K562 (cell line): ENCODE results near the gene SEC31A. TPM values are rescaled to one million over a fixed set of nuclear protein-coding genes. Genes with fewer than 3 reads are reported as not detected.

Experiments
- BACH1 ChIP-seq: fragments of 200-800 bp; sonication (Bioruptor generic); IDR thresholded peaks from 2 replicates; pipeline ENCODE4 v1.6.1; 2016; ENCODE audit warnings: missing genetic modification characterization, missing compliant biosample characterization
- BCOR ChIP-seq: fragments of 450-650 bp; IDR thresholded peaks from 2 replicates; pipeline ENCODE4 v1.6.1; 2016
- DNMT1 ChIP-seq: fragments of 450-650 bp; IDR thresholded peaks from 2 replicates; pipeline ENCODE4 v1.6.1; 2016; ENCODE audit warnings: antibody characterized with exemption, mild to moderate bottlenecking
- DPF2 ChIP-seq: fragments of 450-650 bp; IDR thresholded peaks from 2 replicates; pipeline ENCODE4 v1.6.1; 2016
- KHSRP ChIP-seq: fragments of 450-650 bp; IDR thresholded peaks from 2 replicates; pipeline ENCODE4 v1.6.1; 2017
- MEF2D ChIP-seq: conservative IDR thresholded peaks from 2 replicates; pipeline ENCODE4 v1.6.1; 2016; ENCODE audit warnings: low read depth, missing genetic modification characterization, missing compliant biosample characterization
- MYC ChIP-seq, 2 experiments: fragments of 250-450 bp in 1 of 2; sonication (Bioruptor Pico) in 1 of 2; IDR thresholded peaks; 2 replicates each; pipeline versions ENCODE4 v1.5.1 to v1.6.1; 2012 to 2021; ENCODE audit warnings: low read depth in 2 of 2, borderline replicate concordance in 1 of 2, improper control_type of control experiment in 1 of 2, low read length in 1 of 2, mild to moderate bottlenecking in 1 of 2, moderate library complexity in 1 of 2
- NFRKB ChIP-seq: fragments of 450-650 bp; IDR thresholded peaks from 2 replicates; pipeline ENCODE4 v1.6.1; 2016; ENCODE audit warnings: low read depth
- SAP30 ChIP-seq: fragments of 200-600 bp; sonication (generic); IDR thresholded peaks from 2 replicates; pipeline ENCODE4 v1.6.1; 2012; ENCODE audit warnings: borderline replicate concordance, low read depth, mild to moderate bottlenecking, moderate library complexity, low read length, control low read depth, inconsistent platforms; ENCODE audit not compliant: insufficient read depth, poor library complexity, severe bottlenecking
- SMARCA5 ChIP-seq: fragments of 450-650 bp; IDR thresholded peaks from 2 replicates; pipeline ENCODE4 v1.6.1; 2016
- TAL1 ChIP-seq: fragments of 450-650 bp; IDR thresholded peaks from 2 replicates; pipeline ENCODE4 v1.6.1; 2016; ENCODE audit warnings: mild to moderate bottlenecking
- TRIM24 ChIP-seq, 2 experiments: fragments of 450-650 bp; IDR thresholded peaks; 2 replicates each; pipeline ENCODE4 v1.6.1; 2016
- XRCC5 ChIP-seq: fragments of 200-400 bp; formaldehyde crosslinking; IDR thresholded peaks from 2 replicates; pipeline ENCODE4 v1.6.1; 2017; ENCODE audit warnings: low read depth, mild to moderate bottlenecking, low read length
- ZEB2 ChIP-seq: fragments of 450-650 bp; IDR thresholded peaks from 2 replicates; pipeline ENCODE4 v1.6.1; 2016
- ZFPM2 ChIP-seq: fragments of 250-450 bp; sonication (Bioruptor Pico); IDR thresholded peaks from 2 replicates; pipeline ENCODE4 v1.5.1; 2022; ENCODE audit warnings: mild to moderate bottlenecking
- ZNF253 ChIP-seq: fragments of 250-450 bp; sonication (Bioruptor Pico); conservative IDR thresholded peaks from 2 replicates; pipeline ENCODE4 v1.6.1; 2021; ENCODE audit warnings: mild to moderate bottlenecking
- ZNF655 ChIP-seq: fragments of 250-450 bp; sonication (Bioruptor Pico); IDR thresholded peaks from 2 replicates; pipeline ENCODE4 v1.5.0; 2021
- ZNF717 ChIP-seq: fragments of 250-450 bp; sonication (Bioruptor Pico); IDR thresholded peaks from 2 replicates; pipeline ENCODE4 v1.5.0; 2021
- polyA plus RNA-seq, 8 experiments: library from polyadenylated mRNA; depleted of rRNA in 4 of 8; stranded (reverse) in 5 of 8; unstranded in 3 of 8; fragments of >200 nt; fragmentation: Nextera tagmentation in 2 of 8; fragmentation: Illumina TruSeq in 1 of 8; extraction: Ambion mirVana in 2 of 8; extraction: Trizol in 1 of 8; gene quantifications; 2 replicates each; pipeline versions ENCODE4 v1.2.1 to v1.2.3, GENCODE V29; 2011 to 2014; ENCODE audit warnings: inconsistent platforms in 1 of 8, missing spikeins in 1 of 8
- total RNA-seq, 7 experiments: library from RNA; depleted of rRNA in 6 of 7; stranded (reverse); fragments of >200 nt in 6 of 7; fragmentation: Illumina TruSeq in 2 of 7; extraction: Trizol in 2 of 7; gene quantifications; 2 replicates each; pipeline versions ENCODE4 v1.2.1 to v1.2.3, GENCODE V29; 2011 to 2021; ENCODE audit warnings: low replicate concordance in 1 of 7
- TF ChIP-seq, protein P1 (sequence below), 2 experiments: fragments of 450-650 bp; IDR thresholded peaks; 2 replicates each; pipeline ENCODE4 v1.6.1; 2016; ENCODE audit warnings: mild to moderate bottlenecking in 2 of 2, borderline replicate concordance in 1 of 2, low read depth in 1 of 2, moderate library complexity in 1 of 2
- TF ChIP-seq, protein P2 (sequence below): sonication (generic); formaldehyde crosslinking; IDR thresholded peaks from 2 replicates; pipeline ENCODE4 v1.8.0; 2023; ENCODE audit warnings: mild to moderate bottlenecking, missing genetic modification reagents

SEC31A gene
- total and polyA plus RNA-seq, 9 of the 15 experiments (the other 6 are each of a cell fraction or from before 2014, with no cell fraction given) = 78.9 to 241 (median 173) TPM

GRCh38 chr4:82900066-82900410 is 9.1 kb upstream of the SEC31A start (continued):
- TF ChIP-seq, protein P1, sequence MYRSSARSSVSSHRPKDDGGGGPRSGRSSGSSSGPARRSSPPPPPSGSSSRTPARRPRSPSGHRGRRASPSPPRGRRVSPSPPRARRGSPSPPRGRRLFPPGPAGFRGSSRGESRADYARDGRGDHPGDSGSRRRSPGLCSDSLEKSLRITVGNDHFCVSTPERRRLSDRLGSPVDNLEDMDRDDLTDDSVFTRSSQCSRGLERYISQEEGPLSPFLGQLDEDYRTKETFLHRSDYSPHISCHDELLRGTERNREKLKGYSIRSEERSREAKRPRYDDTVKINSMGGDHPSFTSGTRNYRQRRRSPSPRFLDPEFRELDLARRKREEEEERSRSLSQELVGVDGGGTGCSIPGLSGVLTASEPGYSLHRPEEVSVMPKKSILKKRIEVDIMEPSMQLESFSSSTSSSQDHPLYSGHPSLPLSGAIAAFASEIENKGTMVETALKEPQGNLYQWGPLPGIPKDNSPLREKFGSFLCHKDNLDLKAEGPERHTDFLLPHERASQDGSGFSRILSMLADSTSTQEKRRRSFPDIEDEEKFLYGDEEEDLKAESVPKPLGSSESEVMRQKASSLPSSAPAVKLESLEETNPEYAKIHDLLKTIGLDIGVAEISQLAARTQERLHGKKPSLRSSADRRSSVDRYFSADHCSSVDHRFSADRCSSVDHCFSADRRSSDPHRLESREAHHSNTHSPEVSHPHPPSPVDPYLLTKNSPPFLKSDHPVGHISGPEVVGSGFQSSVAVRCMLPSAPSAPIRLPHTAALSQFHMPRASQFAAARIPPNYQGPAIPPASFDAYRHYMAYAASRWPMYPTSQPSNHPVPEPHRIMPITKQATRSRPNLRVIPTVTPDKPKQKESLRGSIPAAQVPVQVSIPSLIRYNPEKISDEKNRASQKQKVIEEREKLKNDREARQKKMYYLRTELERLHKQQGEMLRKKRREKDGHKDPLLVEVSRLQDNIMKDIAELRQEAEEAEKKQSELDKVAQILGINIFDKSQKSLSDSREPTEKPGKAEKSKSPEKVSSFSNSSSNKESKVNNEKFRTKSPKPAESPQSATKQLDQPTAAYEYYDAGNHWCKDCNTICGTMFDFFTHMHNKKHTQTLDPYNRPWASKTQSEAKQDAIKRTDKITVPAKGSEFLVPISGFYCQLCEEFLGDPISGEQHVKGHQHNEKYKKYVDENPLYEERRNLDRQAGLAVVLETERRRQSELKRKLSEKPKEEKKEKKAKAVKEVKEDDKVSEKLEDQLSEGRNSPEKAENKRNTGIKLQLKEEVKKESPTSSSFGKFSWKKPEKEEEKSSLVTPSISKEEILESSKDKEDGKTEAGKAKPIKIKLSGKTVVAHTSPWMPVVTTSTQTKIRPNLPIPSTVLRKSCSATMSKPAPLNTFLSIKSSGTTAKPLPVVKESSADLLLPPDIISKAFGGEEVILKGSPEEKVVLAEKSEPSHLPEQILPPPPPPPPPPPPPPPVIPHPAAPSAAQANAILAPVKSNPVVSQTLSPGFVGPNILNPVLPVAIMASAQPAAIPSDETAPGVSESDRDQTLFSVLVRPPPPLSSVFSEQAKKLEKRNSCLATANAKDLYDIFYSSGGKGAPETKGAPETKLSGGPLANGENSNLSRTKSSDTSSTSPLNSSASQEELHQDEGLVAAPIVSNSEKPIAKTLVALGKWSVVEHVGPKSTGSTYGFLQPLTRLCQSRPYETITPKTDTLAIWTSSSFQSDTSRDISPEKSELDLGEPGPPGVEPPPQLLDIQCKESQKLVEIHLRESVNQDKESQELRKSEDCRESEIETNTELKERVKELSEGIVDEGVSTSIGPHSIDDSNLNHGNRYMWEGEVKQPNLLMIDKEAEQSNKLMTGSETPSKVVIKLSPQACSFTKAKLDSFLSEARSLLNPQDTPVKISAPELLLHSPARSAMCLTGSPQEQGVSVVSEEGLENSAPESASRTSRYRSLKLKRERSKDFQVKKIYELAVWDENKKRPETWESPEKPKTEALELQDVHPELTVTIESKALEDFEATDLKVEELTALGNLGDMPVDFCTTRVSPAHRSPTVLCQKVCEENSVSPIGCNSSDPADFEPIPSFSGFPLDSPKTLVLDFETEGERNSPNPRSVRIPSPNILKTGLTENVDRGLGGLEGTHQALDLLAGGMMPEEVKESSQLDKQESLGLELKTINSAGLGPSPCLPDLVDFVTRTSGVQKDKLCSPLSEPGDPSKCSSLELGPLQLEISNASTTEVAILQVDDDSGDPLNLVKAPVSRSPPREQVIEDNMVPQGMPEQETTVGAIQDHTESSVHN (IDR thresholded peaks at IDR 0.05; ENCODE audit: borderline replicate concordance in 1 of 2, low read depth in 1 of 2) = 0 out of 4 replicates have a peak, but pooled peaks of 1 of the 2 experiments have one; percentile 81
- no peak for TF ChIP-seq MYC (IDR thresholded peaks at IDR 0.05; ENCODE audit: low read depth, low read length)
- peak; percentile 88; the same call in 1 of the 2 replicates for TF ChIP-seq MYC (CRISPR knock-in tag; IDR thresholded peaks at IDR 0.05; ENCODE audit: borderline replicate concordance, low read depth)
- 0 out of 2 replicates have a peak, but pooled peaks have one; percentile 18 for TF ChIP-seq ZFPM2 (CRISPR knock-in tag)
- TF ChIP-seq TAL1 = 0 out of 2 replicates have a peak, but pooled peaks have one; percentile 17
- peak; percentile 37 for TF ChIP-seq SAP30
- TF ChIP-seq BACH1 (tag) = 0 out of 2 replicates have a peak, but pooled peaks have one; percentile 11
- TF ChIP-seq BCOR = peak; percentile 53; the same call in 1 of the 2 replicates
- TF ChIP-seq, protein P2, sequence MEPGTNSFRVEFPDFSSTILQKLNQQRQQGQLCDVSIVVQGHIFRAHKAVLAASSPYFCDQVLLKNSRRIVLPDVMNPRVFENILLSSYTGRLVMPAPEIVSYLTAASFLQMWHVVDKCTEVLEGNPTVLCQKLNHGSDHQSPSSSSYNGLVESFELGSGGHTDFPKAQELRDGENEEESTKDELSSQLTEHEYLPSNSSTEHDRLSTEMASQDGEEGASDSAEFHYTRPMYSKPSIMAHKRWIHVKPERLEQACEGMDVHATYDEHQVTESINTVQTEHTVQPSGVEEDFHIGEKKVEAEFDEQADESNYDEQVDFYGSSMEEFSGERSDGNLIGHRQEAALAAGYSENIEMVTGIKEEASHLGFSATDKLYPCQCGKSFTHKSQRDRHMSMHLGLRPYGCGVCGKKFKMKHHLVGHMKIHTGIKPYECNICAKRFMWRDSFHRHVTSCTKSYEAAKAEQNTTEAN (CRISPR knock-in tag) = 0 out of 2 replicates have a peak, but pooled peaks have one; percentile 19
- 0 out of 2 replicates have a peak, but pooled peaks have one; percentile 44 for TF ChIP-seq MEF2D (tag)
- no peak for TF ChIP-seq ZNF717
- peak; percentile 93; the same call in 1 of the 2 replicates for TF ChIP-seq NFRKB
- peak; percentile 58 for TF ChIP-seq KHSRP
- TF ChIP-seq ZNF655 (CRISPR knock-in tag) = no peak
- 0 out of 2 replicates have a peak, but pooled peaks have one; percentile 20 for TF ChIP-seq ZNF253
- peak; percentile 64; the same call in 1 of the 2 replicates for TF ChIP-seq DPF2
- TF ChIP-seq XRCC5 = 0 out of 2 replicates have a peak, but pooled peaks have one; percentile 26
- 0 out of 4 replicates have a peak, but pooled peaks of 1 of the 2 experiments have one; percentile 35 for TF ChIP-seq TRIM24 (IDR thresholded peaks at IDR 0.05)
- peak; percentile 66 for TF ChIP-seq ZEB2
- TF ChIP-seq SMARCA5 = peak; percentile 65; the same call in 1 of the 2 replicates
- TF ChIP-seq DNMT1 = peak; percentile 81; the same call in 1 of the 2 replicates
